Stimulated activated CD4-positive, alpha-beta T cell treated with anti-CD3 and anti-CD28 coated beads, TNF-alpha, amount 100 ng/mL, for 48 hours (primary cell): ENCODE results near the gene AFF3.

Experiments
- DNase-seq, 3 donors: peaks; one replicate each; pipeline ENCODE4 v3.0.0-alpha.2; 2020; ENCODE audit warnings: low read depth in 3 of 3

The AFF3 gene

DNA sequence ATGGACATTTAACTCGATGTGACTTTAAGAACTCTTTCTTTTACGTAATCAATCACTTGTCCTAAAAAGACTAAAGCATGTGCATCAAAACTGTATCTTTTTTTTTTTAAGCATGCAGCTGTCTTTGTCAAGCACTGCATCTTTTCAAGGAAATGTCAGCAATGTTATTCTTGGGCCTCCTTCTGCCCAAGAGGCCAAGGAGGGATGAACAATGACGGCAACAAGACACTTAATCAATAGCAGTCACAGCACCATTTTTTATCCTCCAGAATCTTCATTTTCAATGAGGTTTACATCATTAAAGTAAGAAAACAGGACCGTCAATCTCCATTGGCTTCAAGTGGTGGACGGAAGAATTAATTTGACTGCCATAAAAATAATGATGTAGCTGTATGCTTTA lies 253.8 kb downstream of the AFF3 start:
- DNase-seq: no peak

DNA sequence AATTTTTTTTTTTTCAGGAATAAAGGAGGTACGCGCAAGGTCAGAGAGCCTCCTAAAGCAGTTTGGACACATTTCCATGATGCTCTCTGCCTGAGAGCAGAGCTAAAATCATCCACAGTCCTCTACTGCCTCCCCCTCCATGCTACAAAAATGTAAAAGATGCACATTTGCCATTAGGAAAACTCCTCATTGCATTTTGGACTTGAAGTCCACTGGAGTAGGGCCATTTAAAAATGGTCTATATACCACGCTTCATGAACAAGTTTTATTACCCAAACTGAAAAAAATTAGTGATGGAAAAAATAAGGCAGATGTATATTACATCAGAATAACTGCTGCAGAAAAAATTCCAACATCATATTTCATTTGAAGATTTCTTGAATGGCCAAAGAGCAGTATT lies 256.0 kb downstream of the AFF3 start:
- DNase-seq: no peak

DNA sequence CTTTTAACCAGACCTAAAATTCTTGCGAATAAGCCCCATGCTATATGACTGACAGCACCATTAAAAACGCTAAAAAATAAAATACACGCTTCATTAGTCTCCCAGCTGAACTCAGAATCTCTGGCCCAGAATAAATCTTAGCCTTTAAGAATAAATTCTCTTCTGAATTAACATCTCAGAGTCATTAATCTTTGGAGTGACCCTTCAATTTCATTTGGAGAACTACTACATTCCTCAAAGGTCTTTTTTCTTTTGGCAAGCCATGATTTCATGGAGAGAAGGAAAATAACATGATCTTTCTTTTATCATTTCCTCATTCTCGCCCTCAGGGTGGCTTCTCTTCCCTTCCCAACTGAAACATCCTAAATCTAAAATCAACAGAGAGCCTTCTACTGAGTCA lies 259.0 kb downstream of the AFF3 start:
- DNase-seq: no peak

DNA sequence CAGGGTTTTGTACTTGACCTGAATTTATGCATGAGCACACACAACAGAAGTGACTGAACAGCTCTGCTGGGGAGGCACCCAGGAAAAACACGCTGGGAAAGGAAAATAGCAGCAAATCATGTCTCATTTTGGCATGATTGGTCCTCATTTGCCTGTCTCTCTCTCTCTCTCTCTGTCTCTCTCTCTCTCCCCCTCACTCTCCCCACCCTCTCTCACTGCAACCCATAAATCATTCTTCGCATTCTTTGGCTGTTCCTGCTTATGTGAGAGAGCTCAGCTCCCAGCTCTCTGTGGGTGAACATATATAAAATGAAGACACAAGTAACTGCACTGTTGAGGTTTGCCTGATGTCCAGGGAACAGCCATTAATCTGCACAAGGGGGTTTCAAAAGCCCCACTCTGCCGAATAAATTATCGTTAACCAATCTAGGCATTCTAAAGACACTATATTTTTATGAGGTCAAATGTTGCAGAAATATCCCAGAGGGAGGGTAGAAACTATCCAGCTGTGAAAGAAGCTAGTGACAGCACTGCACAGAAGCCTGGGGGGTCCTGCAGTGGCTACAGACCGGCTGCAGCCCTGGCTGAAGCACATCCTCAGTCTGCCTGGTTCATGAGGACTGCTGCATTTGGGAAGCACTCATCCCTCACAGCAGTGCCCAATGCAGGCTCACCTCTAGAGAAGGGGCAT lies 260.3 kb downstream of the AFF3 start:
- no peak for DNase-seq

DNA sequence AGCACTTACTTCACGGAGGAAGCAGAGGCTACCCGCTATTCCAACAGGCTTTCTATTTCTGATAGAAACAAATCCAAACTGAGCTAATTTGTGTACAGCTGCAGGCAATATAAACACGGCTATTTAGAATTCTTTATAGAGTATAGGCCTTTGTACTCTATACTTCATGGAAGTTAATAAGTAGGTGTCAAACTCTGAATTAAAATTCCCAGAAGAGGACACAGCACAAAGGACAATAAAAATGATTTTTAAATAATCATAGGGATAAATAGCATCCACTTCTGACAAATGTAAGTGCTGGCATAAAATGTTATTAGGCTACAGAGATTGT lies 261.5 kb downstream of the AFF3 start:
- no peak for DNase-seq

DNA sequence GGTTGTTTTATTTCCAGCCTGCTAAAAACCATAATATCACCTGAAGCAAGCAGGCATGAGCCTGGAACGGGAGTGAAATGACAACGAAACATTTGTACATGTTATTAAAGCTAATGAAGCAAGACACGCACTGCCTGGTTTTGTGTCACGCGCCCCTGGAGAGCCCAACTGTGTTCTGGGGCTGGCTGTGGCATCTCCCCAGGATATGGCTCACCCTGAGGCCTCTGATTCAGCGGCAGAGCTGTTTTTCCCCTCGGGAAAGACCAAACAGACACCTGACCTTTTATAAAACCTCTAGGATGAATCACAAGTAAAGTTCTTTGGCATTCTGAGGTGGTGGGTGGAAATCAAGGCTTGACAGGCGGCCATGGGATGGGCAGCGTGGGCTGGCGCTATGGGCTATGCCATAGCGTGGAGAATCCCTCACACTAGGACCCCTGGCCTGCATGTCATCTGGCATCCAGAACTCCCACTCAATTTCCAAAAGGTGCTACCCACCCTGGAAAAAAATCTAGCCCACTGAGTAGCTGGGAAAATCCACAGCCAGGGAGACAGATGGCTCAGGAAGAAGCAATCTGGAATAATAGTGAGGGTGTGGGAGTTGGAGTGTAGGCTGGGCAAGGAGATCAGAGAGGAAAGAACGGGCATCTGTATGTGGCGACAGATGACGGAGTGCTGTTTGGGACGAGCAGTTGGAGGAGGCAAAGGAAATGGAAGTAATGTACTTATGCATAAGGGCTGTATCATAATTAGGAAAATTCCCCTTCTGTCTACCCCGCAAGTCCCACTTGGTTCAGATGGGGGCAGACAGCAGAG lies 262.0 kb downstream of the AFF3 start:
- DNase-seq: no peak

DNA sequence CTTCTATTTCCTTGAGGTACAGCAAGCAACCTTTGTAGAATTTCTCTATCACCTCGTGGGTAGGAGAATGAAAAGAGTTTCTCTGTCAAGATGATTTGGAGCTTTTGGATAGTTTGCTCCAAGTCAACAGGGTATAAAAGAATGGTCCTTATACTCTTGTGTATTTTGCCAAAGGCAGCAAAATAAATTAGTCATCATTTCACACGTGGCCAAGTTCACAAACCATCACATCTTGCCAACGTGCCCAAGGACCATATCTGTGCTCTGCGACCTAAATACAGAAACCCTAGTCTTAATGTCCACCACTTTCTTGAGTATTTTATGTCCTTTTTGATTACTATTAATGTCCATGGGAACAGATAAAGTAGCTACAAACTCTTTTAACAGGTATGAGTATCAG lies 262.9 kb downstream of the AFF3 start:
- no peak for DNase-seq

DNA sequence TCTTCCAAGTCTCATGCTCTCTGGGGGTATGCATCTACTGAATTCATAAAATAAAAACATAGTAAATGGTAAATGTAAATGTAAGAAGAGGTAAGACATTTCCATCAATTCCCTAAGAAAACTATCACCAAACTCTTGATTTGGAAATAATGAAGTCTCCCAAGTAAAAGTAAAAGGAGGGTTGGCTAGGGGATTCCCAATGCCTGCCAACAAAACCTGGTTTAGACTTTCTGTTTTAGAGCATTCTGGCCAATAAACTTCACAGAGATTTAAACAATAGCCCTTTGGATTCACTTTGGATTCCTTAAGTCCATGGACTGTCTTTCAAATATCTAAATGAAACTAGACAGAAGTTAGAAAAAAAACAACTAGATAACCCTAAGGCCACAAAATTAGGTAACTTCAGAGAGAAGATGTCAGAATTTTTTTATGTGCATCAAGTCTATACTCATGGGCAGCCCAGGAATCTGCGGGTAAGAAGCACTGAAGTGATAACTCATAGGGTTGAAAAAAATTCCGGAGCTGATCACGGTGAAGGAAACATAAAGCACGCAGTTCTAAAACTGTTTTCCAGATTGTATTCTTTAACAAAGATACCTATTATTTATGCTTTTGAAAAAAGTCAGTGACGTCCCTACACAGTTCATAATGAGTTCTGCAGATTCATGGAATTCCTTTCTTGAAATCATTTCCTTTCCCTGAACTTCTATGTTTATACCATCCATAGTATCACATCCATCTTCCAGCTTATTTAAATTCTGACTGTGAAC lies 263.6 kb downstream of the AFF3 start:
- DNase-seq: no peak

DNA sequence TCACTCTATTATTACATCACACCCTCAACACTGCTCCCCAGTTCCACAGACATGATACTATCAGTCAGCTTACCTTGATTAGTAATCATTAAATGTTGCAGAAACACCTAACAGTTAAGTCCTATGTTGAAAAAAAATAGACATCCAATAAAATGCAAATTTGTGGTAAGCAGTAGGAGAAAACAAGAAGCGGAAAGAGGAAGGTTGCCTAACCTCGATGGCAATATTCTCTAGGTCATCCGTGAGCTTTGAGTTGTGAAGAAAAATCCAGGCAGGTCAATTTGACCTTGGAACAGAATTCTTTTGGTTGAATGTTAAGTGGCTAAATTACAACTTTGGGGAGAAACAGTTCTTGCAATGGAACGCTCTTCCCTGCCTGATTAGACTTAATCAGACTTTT lies 264.4 kb downstream of the AFF3 start:
- DNase-seq: no peak

DNA sequence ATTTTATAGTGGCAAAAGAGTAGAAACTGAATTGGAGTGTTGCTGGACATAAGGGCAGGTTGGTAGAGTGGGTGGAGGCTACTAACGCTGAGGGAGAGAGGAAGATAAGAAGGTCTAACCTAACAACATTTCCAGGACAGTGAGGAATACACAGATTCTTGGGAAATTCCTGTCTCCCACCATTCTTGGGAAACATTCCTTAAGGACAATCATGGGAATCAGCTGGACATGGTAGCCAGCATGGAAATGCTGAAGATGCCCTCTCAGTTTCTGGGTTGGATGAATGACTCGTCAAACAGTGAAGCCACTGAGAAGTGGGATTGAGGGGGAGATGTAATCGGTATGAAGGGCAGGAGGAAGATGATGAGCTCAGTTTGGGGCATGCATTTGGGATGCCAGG lies 265.4 kb downstream of the AFF3 start:
- no peak for DNase-seq

DNA sequence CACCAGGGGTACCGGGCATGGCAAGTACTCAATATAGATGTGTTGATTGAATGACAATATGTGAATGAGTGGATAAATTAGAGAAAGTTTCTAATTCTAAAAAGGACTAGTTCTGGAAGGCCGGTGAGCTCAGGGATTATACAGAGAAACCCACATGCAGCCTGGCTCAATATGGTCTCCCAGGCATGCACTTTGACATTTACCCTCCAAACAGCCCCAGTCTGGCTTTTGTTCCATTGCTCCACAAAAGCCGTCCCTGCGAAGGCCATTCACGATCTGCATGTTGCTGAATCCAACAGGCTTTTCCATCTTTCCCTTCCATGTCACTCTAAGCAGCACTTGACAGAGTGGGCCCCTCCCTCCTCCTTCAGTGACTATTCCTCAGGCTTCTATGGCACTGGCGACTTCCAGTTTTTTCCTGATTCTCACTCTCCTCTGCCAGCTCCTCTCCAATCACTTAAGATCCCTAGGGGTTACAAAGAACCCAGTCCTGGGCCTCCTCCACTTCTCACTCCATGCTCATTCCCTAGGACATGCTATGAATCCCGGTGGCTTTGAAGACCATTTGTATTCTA lies 266.7 kb downstream of the AFF3 start:
- DNase-seq: no peak

DNA sequence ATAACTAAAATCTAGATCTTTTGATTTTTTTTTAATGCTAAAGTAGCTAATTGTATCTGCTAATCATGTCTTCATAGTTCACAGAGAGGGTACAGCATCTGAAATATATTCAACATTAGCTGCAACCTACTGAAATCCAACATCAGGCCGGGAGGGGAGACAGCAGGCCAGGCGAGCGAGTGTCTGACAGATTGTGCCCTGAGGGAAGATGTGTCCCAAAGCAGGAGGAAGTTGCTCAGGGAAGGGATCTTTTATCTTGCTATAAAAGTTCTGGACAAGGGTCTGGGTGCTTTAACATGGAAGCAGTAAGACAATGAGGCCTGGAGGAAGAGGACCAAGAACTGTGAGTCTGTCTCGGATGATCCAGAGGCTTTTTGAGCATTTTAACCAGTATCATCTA lies 274.1 kb downstream of the AFF3 start:
- DNase-seq: no peak

DNA sequence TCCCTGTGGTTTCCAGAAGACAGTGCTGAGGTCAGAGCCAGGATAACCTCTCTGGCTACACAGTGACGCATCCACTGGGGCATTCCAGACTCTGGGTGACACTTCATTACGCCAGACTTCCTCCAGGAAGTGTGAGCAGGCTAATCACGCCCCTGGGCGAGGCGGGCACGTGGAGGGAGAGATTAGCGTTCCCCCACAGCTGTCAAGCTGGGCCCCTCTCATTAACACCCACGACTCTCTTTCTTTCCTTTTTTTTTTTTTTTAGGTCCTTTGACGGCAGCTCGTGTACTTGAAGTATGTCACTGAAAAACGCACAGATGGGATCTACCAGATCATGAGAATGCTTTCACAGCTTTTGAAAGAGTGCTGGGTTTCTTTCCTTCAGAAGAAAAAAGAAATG lies 274.6 kb downstream of the AFF3 start:
- DNase-seq: no peak

DNA sequence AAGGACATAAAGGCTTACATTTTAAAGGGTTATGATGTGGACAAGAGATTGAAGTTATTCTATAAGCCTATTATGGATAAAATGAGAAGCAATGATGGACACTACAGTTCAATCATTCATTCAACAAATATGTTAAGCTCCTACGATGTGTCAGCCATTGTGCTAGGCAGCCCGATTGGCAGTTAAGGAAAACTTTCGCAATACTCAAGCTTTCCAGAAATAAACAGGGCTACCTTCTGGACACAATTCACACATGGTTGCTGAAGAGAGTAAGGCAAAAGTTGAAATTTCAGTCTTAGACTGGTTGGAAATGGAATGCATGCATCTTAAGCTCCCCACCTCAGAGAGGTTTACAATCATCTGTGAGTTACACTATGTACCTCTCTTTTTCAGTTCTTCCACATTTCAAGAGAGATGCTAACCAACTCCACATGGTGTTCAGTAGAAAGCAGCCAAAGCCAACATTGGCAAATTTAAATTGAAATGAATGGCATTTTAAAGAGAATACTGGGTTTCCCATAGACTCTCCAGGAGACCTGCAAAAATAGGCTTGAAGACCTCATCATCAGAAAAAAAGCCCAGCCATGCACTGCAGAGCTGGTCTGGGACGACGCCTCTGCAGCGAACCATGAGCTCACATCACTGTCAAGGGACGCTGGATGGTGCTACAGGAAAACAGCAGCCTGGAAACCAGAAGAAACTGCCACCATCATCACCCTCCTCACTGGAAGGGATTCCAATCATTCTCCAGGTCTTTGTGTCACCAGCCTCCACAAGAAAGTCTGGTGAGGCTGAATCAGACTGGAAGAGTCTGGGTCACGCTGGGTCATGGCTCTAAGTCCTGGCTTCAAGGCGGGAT lies 276.3 kb downstream of the AFF3 start:
- no peak for DNase-seq

DNA sequence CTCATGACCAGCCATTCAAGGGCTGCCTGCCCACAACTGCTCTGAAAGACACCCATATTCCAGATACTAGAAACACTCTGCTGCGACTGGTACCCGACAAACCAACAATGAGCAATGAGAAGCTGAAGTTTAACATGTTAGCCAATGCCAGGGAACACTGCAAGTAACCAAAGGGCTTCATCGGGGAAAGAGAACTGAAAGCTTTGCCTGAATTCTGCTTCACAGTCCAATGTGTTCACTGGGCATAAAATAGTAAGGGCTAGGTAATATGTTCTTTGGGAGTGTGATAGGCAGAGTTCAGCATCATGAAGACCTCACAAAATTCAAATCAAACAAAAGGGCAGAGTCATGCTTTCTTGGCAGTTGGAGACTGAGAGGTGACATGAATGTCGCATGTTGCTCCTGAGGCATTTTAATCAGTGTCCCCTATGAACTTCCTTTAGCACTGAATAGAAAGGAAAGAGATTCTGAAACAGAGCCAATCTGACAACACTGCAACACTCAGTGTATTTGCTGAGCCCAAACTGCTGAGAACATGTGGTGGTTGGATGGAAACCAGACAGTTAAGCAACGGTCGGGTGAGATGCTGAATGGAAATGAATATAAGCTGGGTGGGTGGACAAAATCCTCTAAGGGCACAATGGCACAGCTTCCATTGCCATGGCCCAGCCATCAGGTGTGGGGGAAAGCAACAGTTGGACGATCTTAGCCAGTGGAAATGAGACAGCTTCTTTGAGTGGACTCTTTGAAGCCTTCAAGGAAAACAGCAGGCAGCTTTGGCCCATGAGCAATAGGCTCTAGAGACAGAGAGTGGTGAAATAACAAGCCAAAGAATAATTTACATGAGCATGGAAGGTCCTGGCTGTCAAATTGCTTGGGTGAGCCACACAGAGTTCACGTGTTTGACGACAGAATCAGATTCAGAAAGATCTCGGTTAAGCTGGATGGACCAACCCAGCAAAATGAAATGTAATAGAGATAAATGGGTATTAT lies 277.5 kb downstream of the AFF3 start:
- no peak for DNase-seq

DNA sequence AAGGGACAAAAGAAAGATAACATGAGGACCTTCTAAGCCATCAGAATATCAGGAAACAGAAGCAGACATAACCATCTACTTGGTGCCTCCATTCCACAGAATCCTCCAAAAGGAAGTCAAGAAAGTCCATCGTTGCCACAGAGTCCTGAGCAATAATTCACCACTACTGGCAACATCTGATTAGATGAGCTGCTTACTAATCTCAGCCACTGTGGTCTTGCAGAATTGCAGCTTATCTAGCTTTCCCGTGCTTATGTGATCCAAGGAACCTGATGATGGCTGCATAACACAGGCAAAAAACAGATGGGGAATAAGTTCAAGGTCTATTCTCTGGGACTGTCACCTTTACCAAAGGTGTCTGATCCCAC lies 278.5 kb downstream of the AFF3 start:
- DNase-seq: no peak

DNA sequence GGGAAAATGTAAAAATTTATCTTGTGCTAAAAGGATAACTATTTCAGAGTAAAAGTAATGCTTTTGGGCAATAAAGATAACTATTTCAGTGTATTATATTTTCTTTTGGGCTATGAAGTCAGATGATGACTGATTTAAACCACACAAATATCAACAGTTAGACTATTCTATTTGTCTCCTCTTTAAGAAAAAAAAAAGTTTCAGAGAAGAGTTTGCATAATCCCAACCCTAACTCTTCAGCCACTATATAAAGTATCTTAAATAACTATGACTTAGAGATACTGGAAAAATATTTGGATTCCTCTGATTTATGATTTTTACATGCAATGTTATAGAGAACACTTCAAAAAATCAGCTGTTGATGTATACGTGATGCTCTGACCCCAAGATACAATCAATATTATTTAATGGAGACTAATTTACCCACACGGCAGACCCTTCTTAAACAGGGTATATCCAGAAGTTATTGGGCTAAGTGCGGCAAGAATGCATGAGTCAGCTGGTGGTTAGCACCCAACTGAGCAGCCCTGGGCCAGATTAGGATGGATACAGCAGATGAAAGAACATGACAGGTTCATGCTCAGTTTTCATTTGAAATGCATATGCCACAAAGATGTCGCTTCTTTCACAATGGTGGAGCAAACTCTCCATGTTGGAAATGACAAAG lies 279.0 kb downstream of the AFF3 start:
- DNase-seq: no peak

DNA sequence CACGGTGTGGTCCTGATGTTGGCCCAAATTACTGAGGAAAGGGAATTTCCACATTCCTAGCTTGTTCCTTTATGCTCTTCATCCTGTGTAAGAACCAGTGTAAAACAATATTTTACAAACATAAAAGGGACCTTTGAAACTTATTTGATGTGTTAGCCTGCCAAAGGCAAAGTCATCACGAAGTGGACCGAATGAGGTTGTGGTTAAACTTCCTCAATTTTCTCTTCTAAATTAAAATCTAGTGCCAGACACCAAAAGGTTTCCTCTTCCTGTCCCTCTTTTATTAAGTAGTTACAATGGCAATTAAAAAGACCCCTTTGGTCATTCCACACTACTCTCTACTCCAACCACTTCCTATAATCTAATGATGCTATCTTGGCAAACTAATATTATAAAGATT lies 279.8 kb downstream of the AFF3 start:
- no peak for DNase-seq

DNA sequence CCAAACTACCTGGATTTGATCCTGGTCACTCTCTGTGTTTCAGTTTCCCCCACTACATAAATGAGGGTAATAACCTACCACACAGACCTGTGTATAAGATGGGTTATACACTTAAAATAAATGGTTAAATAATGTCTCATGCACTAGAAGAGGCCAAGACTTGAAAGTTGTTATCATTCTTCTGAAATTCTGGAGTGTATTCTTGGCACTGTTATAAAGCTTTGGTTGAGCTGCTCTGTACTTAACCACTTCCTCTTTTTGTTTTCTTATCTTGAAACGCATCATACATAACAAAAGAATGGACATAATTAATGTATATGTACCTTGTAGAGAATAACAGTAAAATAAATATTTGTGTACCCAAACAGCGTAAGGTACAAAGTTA lies 281.0 kb downstream of the AFF3 start:
- DNase-seq: no peak
